Osteoblast (primary cell): ENCODE measurements around the gene RPS21. TPM values are rescaled to one million over a fixed set of nuclear protein-coding genes. Genes with fewer than 3 reads are reported as not detected.

ENCODE experiments used
- DNase-seq: peaks from one replicate; pipeline ENCODE4 v3.0.0; 2011; ENCODE audit warnings: low spot score, mixed read lengths; ENCODE audit not compliant: insufficient read length; ENCODE audit errors: missing footprints
- H2AFZ ChIP-seq: 2 replicates; pipeline ENCODE4 v1.6.0; 2011; ENCODE audit warnings: mild to moderate bottlenecking, low read length
- H3K27ac ChIP-seq: 2 replicates; pipeline ENCODE4 v1.5.1; 2011; ENCODE audit warnings: mild to moderate bottlenecking, low read depth, low read length, moderate library complexity
- H3K27me3 ChIP-seq: 2 replicates; pipeline ENCODE4 v1.6.0; 2012; ENCODE audit warnings: mild to moderate bottlenecking, control low read depth, inconsistent platforms, low read length, moderate library complexity; ENCODE audit not compliant: insufficient read depth
- H3K36me3 ChIP-seq: 2 replicates; pipeline ENCODE4 v1.5.1; 2011; ENCODE audit warnings: mild to moderate bottlenecking, low read length, control low read depth, moderate library complexity; ENCODE audit not compliant: insufficient read depth
- H3K4me1 ChIP-seq: 2 replicates; pipeline ENCODE4 v1.5.1; 2011; ENCODE audit warnings: mild to moderate bottlenecking, low read length, control low read depth, moderate library complexity; ENCODE audit not compliant: insufficient read depth
- H3K4me2 ChIP-seq: 2 replicates; pipeline ENCODE4 v1.6.0; 2011; ENCODE audit warnings: mild to moderate bottlenecking, low read length; ENCODE audit not compliant: insufficient read depth
- H3K4me3 ChIP-seq: fragments of 200-600 bp; sonication (generic); 3 replicates; pipeline ENCODE4 v1.5.1; 2012; ENCODE audit warnings: mild to moderate bottlenecking, low read length, inconsistent platforms; ENCODE audit not compliant: insufficient read depth
- H3K79me2 ChIP-seq: 2 replicates; pipeline ENCODE4 v1.6.0; 2012; ENCODE audit warnings: mild to moderate bottlenecking, low read length, control low read depth, inconsistent platforms; ENCODE audit not compliant: insufficient read depth
- H3K9me3 ChIP-seq: 2 replicates; pipeline ENCODE4 v1.5.1; 2011; ENCODE audit warnings: low read depth, low read length, control low read depth
- H4K20me1 ChIP-seq: 2 replicates; pipeline ENCODE4 v1.6.0; 2012; ENCODE audit warnings: mild to moderate bottlenecking, low read length, control low read depth; ENCODE audit not compliant: insufficient read depth
- CTCF ChIP-seq: IDR thresholded peaks from 2 replicates; pipeline ENCODE4 v1.5.1; 2011; ENCODE audit warnings: mild to moderate bottlenecking, low read depth, low read length, moderate library complexity; ENCODE audit errors: extremely low read depth
- total RNA-seq: library from RNA; depleted of rRNA; stranded (reverse); fragments of >200 nt; gene quantifications from 2 replicates; pipeline ENCODE4 v1.2.3, GENCODE V29; 2012

Gene RPS21
- total RNA-seq, 1 donor, result 460 TPM

- no peaks in the 10 kb centered on the region for H4K20me1 ChIP-seq
- H3K79me2 ChIP-seq, result no peaks in the 10 kb centered on the region
- H3K4me1 ChIP-seq, result no peaks in the 10 kb centered on the region
- H2AFZ ChIP-seq, result no peak overlapping the region
- H3K4me3 ChIP-seq, result no peak overlapping the region
- no peak for TF ChIP-seq CTCF
- H3K36me3 ChIP-seq, result no peaks in the 10 kb centered on the region
- DNase-seq, result no peak
- H3K9me3 ChIP-seq, result no peaks in the 10 kb centered on the region
- no peak overlapping the region for H3K4me2 ChIP-seq
- H3K27ac ChIP-seq, result no peak overlapping the region
- no peaks in the 10 kb centered on the region for H3K27me3 ChIP-seq
These were observed 37.3 kb upstream of the RPS21 start for GRCh38 chr20:62349556-62350097.

GRCh38 chr20:62350098-62350628 is 36.7 kb upstream of the RPS21 start:
- Histone ChIP-seq H3K4me2 (no peak overlapping the region), H3K9me3 (no peaks in the 10 kb centered on the region), H3K4me3 (no peak overlapping the region), H3K27ac (no peak overlapping the region), H2AFZ (no peak overlapping the region), H3K4me1 (peaks cover 2% of the 10 kb centered on the region), H3K36me3 (no peaks in the 10 kb centered on the region), H3K27me3 (no peaks in the 10 kb centered on the region), H4K20me1 (no peaks in the 10 kb centered on the region), H3K79me2 (no peaks in the 10 kb centered on the region)
- no peak for DNase-seq
- TF ChIP-seq CTCF, result no peak

- H3K4me2 ChIP-seq, result no peak overlapping the region
- no peaks in the 10 kb centered on the region for H3K9me3 ChIP-seq
- TF ChIP-seq CTCF, result no peak
- H4K20me1 ChIP-seq, result no peaks in the 10 kb centered on the region
- H3K4me3 ChIP-seq, result no peak overlapping the region
- no peaks in the 10 kb centered on the region for H3K27me3 ChIP-seq
- no peak for DNase-seq
- H3K79me2 ChIP-seq, result no peaks in the 10 kb centered on the region
- no peaks in the 10 kb centered on the region for H3K36me3 ChIP-seq
- H3K27ac ChIP-seq, result no peak overlapping the region
- peaks cover 8% of the 10 kb centered on the region for H3K4me1 ChIP-seq
- H2AFZ ChIP-seq, result no peak overlapping the region
These were observed 36.1 kb upstream of the RPS21 start for GRCh38 chr20:62350629-62351422.
